ENCODE data around the gene GKN2. TPM values are rescaled to one million over a fixed set of nuclear protein-coding genes. Genes with fewer than 3 reads are reported as not detected.

The GKN2 gene
- total and polyA plus RNA-seq, 2 of the 13 experiments (the other 11 are each of a cell fraction or from before 2014, with no cell fraction given), result not detected

DNA sequence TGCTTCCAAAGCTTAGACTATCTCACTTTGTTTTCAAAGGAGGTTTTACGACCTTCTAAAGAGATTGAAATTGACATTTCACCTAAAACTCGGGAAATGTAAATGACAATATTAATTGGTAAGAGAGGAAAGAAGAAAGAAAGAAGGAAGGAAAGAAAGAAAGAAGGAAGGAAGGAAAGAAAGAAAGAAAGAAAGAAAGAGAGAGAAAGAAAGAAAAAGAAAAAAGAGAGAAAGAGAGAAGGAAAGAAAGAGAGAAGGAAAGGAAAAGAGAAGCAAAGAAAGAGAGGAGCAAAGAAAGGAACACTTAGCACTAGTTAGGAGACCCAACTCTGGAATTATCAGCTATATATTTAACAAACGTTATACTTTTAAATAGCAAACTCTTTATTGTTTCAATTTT, 25.4 kb upstream of the GKN2 start:
- 2% methylated on average over 3 of the region's 3 CpGs for WGBS (ENCODE audit: low lambda C conversion rate)
- Histone ChIP-seq H3K9me3 (ENCODE audit: low read length) (no peaks in the 10 kb centered on the region), H3K79me2 (ENCODE audit: insufficient read depth, low read length) (no peaks in the 10 kb centered on the region), H4K20me1 (ENCODE audit: insufficient read depth, low read length) (no peaks in the 10 kb centered on the region), H3K4me3 (replicated peaks in 1 of 3; ENCODE audit: insufficient read depth in 1 of 3, low read depth in 2 of 3, low read length in 3 of 3) (no peak overlapping the region), H3K36me3 (replicated peaks in 1 of 2; ENCODE audit: control insufficient read depth in 1 of 2, insufficient read depth in 2 of 2, low read length in 2 of 2) (no peaks in the 10 kb centered on the region), H3K4me2 (ENCODE audit: low read depth, low read length) (no peak overlapping the region), H3K9ac (ENCODE audit: insufficient read depth, low read depth, low read length) (no peak overlapping the region), H3K4me1 (ENCODE audit: insufficient read depth, low read length) (no peaks in the 10 kb centered on the region), H2AFZ (ENCODE audit: low read length) (no peak overlapping the region), H3K27ac (ENCODE audit: extremely low read length, insufficient read depth, low read length) (no peak overlapping the region), H3K27me3 (ENCODE audit: control insufficient read depth in 1 of 2, insufficient read depth in 2 of 2, low read length in 2 of 2) (peaks cover 0 to 28% of the 10 kb centered on the region in 2 experiments; a peak in 3 of 5 replicates)
- intact Hi-C loops (cut with micrococcal nuclease; ENCODE audit: unreplicated experiment), result no loop called here
- in situ Hi-C loops (cut with HindIII; ENCODE audit: extremely low pct_ligation_motif_present, low pct_unique_long_range_greater_than_20kb), result no loop called here
- CTCF ChIA-PET (ENCODE audit: low intra/inter-chr PET ratio, low total read pairs), result no interaction called here
- POLR2A ChIA-PET, result no interaction called here
- ATAC-seq (no peak), DNase-seq (ENCODE audit: low spot score) (no peak), FAIRE-seq (no peak)
- no TSS peak for BruUV-seq (replicated peaks)
- TF ChIP-seq, protein P1, sequence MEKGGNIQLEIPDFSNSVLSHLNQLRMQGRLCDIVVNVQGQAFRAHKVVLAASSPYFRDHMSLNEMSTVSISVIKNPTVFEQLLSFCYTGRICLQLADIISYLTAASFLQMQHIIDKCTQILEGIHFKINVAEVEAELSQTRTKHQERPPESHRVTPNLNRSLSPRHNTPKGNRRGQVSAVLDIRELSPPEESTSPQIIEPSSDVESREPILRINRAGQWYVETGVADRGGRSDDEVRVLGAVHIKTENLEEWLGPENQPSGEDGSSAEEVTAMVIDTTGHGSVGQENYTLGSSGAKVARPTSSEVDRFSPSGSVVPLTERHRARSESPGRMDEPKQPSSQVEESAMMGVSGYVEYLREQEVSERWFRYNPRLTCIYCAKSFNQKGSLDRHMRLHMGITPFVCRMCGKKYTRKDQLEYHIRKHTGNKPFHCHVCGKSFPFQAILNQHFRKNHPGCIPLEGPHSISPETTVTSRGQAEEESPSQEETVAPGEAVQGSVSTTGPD (CRISPR knock-in tag; IDR thresholded peaks at IDR 0.05), result no peak
- TF ChIP-seq ZNF546 (CRISPR knock-in tag; conservative IDR thresholded peaks at IDR 0.05) (no peak), FOXK2 (IDR thresholded peaks at IDR 0.05) (0 out of 2 replicates have a peak, but pooled peaks have one; percentile 11), TAF1 (CRISPR knock-in tag; IDR thresholded peaks at IDR 0.05) (no peak), ATF7 (IDR thresholded peaks at IDR 0.05) (0 out of 2 replicates have a peak, but pooled peaks have one; percentile 12), ATF7 (CRISPR knock-in tag; IDR thresholded peaks at IDR 0.05) (no peak), ATRX (CRISPR knock-in tag; IDR thresholded peaks at IDR 0.05; ENCODE audit: borderline replicate concordance) (no peak), U2AF2 (IDR thresholded peaks at IDR 0.05; ENCODE audit: low read depth, low read length) (0 out of 2 replicates have a peak, but pooled peaks have one; percentile 24)
- TF ChIP-seq, protein P2, sequence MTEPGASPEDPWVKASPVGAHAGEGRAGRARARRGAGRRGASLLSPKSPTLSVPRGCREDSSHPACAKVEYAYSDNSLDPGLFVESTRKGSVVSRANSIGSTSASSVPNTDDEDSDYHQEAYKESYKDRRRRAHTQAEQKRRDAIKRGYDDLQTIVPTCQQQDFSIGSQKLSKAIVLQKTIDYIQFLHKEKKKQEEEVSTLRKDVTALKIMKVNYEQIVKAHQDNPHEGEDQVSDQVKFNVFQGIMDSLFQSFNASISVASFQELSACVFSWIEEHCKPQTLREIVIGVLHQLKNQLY (CRISPR knock-in tag; IDR thresholded peaks at IDR 0.05), result no peak
